Measurements from ENCODE around the gene ABCC11.
"Not testable (repeated sequence)": the region's sequence is repeated elsewhere in the genome, so short reads cannot be mapped to it uniquely, and the experiment has no call there.

ABCC11 gene

DNA sequence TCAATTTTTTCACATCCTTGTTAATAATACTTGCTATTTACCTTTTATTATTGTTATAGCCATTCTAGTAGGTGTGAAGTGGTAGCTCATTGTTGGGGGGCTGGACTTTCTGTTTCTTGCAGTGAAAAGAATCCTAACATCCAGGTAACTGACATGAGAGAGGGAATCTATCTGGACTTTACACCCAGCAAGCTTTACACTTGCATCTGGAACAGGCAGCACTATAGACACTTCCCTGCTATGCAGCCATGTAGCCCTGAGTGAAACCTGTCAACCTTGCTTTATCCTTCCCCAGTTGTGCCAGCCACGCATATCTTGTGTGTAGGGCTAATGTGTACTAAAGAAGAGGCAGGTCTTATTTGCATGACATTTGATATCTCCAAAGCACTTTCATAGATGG, 74.7 kb downstream of the ABCC11 start:
- no peaks in the 10 kb centered on the region for H3K36me3 ChIP-seq (ENCODE audit: insufficient read depth, insufficient read length, low read length)
- H3K27me3 ChIP-seq (ENCODE audit: insufficient read depth, insufficient read length) = no peaks in the 10 kb centered on the region
- no peak for DNase-seq (ENCODE audit: low read depth, low spot score)

DNA sequence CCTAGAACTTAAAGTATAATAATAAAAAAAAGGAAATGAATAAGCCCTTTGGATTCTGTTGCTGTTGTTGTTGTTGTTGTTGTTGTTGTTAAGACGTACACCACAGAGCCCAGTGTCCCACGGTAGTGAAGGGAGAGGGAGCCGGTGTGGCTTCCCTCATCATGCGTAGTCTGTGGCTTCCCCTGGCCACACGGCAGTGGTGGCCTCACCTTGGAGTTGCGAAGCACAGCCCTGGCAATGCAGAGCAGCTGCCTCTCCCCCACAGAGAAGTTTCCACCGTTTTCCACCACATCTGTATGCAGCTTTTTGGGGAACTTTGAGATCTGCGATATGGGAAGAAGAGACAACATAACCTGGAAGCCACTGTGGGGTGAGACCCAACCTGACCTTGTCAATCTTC, 77.4 kb downstream of the ABCC11 start:
- H3K27me3 ChIP-seq (ENCODE audit: insufficient read depth, insufficient read length) = no peaks in the 10 kb centered on the region
- peaks cover 6% of the 10 kb centered on the region for H3K4me1 ChIP-seq (ENCODE audit: insufficient read depth, insufficient read length)

More for the DNA sequence above, 74.7 kb downstream of the ABCC11 start:
- Histone ChIP-seq H3K4me1 (ENCODE audit: insufficient read depth, insufficient read length) (peaks cover 2% of the 10 kb centered on the region), H3K9me3 (ENCODE audit: insufficient read depth, low read length) (no peaks in the 10 kb centered on the region), H3K9ac (ENCODE audit: insufficient read length, low read depth) (no peak overlapping the region), H3K4me3 (ENCODE audit: insufficient read length, low read depth) (no peak overlapping the region)
- TF ChIP-seq YY1 (IDR thresholded peaks at IDR 0.05; ENCODE audit: insufficient read depth, insufficient read length) (no peak), SUZ12 (IDR thresholded peaks at IDR 0.05; ENCODE audit: extremely low read depth, insufficient read depth, insufficient read length) (no peak), ZNF274 (IDR thresholded peaks at IDR 0.05; ENCODE audit: low read depth, low read length) (no peak)

DNA sequence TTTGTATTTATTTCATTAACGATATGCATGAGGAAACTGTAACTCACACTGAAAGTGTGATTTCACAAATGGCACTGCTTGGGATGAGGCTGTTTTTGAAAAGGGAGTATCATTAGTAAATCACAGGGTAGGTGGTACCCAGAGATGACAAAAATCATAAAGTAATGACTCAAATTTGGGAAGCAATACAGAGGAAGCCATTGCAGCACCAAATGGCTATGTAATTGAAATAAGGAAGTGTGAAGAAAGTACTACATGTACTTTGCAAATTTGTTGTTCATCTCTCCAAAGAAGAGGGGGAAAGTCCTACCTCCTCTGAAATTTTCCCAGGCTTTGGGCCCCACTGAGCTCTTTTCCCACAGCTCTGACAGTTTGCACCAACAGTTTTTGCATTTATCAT, 79.3 kb downstream of the ABCC11 start:
- H3K9me3 ChIP-seq (ENCODE audit: insufficient read depth, low read length) = no peaks in the 10 kb centered on the region
- no peak for TF ChIP-seq SUZ12 (IDR thresholded peaks at IDR 0.05; ENCODE audit: extremely low read depth, insufficient read depth, insufficient read length)
- TF ChIP-seq ZNF274 (IDR thresholded peaks at IDR 0.05; ENCODE audit: low read depth, low read length) = no peak
- no peak for TF ChIP-seq YY1 (IDR thresholded peaks at IDR 0.05; ENCODE audit: insufficient read depth, insufficient read length)
- no peak for DNase-seq (ENCODE audit: low read depth, low spot score)
- no peaks in the 10 kb centered on the region for H3K27me3 ChIP-seq (ENCODE audit: insufficient read depth, insufficient read length)
- no peaks in the 10 kb centered on the region for H3K36me3 ChIP-seq (ENCODE audit: insufficient read depth, insufficient read length, low read length)
- no peak overlapping the region for H3K4me3 ChIP-seq (ENCODE audit: insufficient read length, low read depth)
- no peak overlapping the region for H3K9ac ChIP-seq (ENCODE audit: insufficient read length, low read depth)
- H3K4me1 ChIP-seq (ENCODE audit: insufficient read depth, insufficient read length) = peaks cover 6% of the 10 kb centered on the region

More for the DNA sequence above, 77.4 kb downstream of the ABCC11 start:
- H3K9me3 ChIP-seq (ENCODE audit: insufficient read depth, low read length) = no peaks in the 10 kb centered on the region
- no peaks in the 10 kb centered on the region for H3K36me3 ChIP-seq (ENCODE audit: insufficient read depth, insufficient read length, low read length)
- no peak for DNase-seq (ENCODE audit: low read depth, low spot score)
- H3K9ac ChIP-seq (ENCODE audit: insufficient read length, low read depth) = no peak overlapping the region
- no peak for TF ChIP-seq ZNF274 (IDR thresholded peaks at IDR 0.05; ENCODE audit: low read depth, low read length)
- TF ChIP-seq SUZ12 (IDR thresholded peaks at IDR 0.05; ENCODE audit: extremely low read depth, insufficient read depth, insufficient read length) = no peak
- TF ChIP-seq YY1 (IDR thresholded peaks at IDR 0.05; ENCODE audit: insufficient read depth, insufficient read length) = no peak
- H3K4me3 ChIP-seq (ENCODE audit: insufficient read length, low read depth) = no peak overlapping the region

GRCh38 chr16:48166617-48167016, 80.7 kb downstream of the ABCC11 start:
- not testable (repeated sequence) for H3K4me1 ChIP-seq (ENCODE audit: insufficient read depth, insufficient read length); H3K9me3 ChIP-seq (ENCODE audit: insufficient read depth, low read length); H3K4me3 ChIP-seq (ENCODE audit: insufficient read length, low read depth); H3K27me3 ChIP-seq (ENCODE audit: insufficient read depth, insufficient read length); H3K9ac ChIP-seq (ENCODE audit: insufficient read length, low read depth); DNase-seq (ENCODE audit: low read depth, low spot score); H3K36me3 ChIP-seq (ENCODE audit: insufficient read depth, insufficient read length, low read length)

DNA sequence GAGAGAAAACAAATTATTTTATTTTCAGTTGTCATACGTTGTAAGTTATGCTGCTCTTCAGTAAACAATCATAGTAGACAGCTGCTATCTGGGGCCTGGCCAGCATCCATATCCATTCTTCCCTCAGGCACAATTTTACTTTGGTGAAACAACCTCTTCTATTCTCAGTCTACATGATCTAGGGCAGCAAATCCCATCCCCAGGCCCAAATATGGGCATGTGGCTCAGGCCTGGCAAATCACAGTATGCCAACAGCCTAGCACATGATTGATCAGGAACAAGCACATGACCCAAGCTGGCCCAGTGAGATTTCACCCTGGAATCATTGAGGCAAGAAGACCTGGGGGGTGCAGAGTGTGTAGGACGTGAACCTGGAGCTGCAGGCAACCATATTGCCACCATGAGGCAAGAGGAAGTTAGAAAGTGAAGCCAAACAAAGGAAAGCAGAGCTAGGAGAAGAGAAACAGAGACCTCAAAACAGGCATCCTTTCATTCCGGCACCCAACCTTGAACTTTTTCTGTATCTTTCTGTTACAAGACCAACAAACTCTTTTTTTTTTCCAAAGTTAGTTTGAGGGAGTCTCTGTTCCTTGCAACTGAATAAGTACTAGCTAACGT, 81.3 kb downstream of the ABCC11 start:
- no peak for DNase-seq (ENCODE audit: low read depth, low spot score)
- H3K9me3 ChIP-seq (ENCODE audit: insufficient read depth, low read length) = no peaks in the 10 kb centered on the region
- H3K27me3 ChIP-seq (ENCODE audit: insufficient read depth, insufficient read length) = no peaks in the 10 kb centered on the region
- no peak overlapping the region for H3K9ac ChIP-seq (ENCODE audit: insufficient read length, low read depth)
- peaks cover 4% of the 10 kb centered on the region for H3K4me1 ChIP-seq (ENCODE audit: insufficient read depth, insufficient read length)
- H3K4me3 ChIP-seq (ENCODE audit: insufficient read length, low read depth) = no peak overlapping the region
- no peaks in the 10 kb centered on the region for H3K36me3 ChIP-seq (ENCODE audit: insufficient read depth, insufficient read length, low read length)
- no peak for TF ChIP-seq YY1 (IDR thresholded peaks at IDR 0.05; ENCODE audit: insufficient read depth, insufficient read length)
- no peak for TF ChIP-seq SUZ12 (IDR thresholded peaks at IDR 0.05; ENCODE audit: extremely low read depth, insufficient read depth, insufficient read length)
- TF ChIP-seq ZNF274 (IDR thresholded peaks at IDR 0.05; ENCODE audit: low read depth, low read length) = no peak

- H3K4me1 ChIP-seq (ENCODE audit: insufficient read depth, insufficient read length) = peaks cover 4% of the 10 kb centered on the region
- TF ChIP-seq ZNF274 (IDR thresholded peaks at IDR 0.05; ENCODE audit: low read depth, low read length) (no peak), SUZ12 (IDR thresholded peaks at IDR 0.05; ENCODE audit: extremely low read depth, insufficient read depth, insufficient read length) (no peak), YY1 (IDR thresholded peaks at IDR 0.05; ENCODE audit: insufficient read depth, insufficient read length) (no peak)
- no peaks in the 10 kb centered on the region for H3K9me3 ChIP-seq (ENCODE audit: insufficient read depth, low read length)
- H3K9ac ChIP-seq (ENCODE audit: insufficient read length, low read depth) = no peak overlapping the region
- no peak overlapping the region for H3K4me3 ChIP-seq (ENCODE audit: insufficient read length, low read depth)
- no peaks in the 10 kb centered on the region for H3K27me3 ChIP-seq (ENCODE audit: insufficient read depth, insufficient read length)
- peak; percentile 50 for DNase-seq (ENCODE audit: low read depth, low spot score)
- H3K36me3 ChIP-seq (ENCODE audit: insufficient read depth, insufficient read length, low read length) = no peaks in the 10 kb centered on the region
These were observed 82.2 kb downstream of the ABCC11 start for GRCh38 chr16:48164907-48165715.

DNA sequence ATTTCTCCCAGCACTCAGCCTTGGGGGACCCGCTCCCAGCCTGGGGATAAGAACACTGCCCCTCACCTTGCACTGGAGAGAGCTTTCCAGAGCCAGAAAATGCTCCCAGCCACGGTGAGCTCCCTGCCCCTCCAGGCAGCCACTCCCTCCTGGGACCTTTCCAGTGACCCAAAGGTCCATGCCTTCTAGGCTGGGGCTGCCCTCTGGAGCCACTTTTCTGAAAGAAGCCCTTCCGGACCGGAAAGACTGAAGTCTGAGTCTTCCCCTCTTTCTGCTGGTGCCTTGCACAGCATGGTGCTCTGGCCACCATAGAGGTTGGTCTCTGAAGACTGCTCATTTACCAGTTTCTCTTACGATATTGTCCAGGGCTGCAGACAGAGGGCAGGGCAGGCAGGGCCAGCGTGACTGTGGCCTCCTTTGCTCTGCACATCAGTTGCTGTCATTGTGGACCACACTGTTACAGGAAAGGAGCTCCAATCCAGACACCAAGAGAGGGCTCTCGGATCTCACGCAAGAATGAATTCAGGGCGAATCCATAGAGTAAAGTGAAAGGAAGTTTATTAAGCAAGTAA, 84.4 kb downstream of the ABCC11 start:
- no peaks in the 10 kb centered on the region for H3K9me3 ChIP-seq (ENCODE audit: insufficient read depth, low read length)
- no peak for TF ChIP-seq SUZ12 (IDR thresholded peaks at IDR 0.05; ENCODE audit: extremely low read depth, insufficient read depth, insufficient read length)
- TF ChIP-seq YY1 (IDR thresholded peaks at IDR 0.05; ENCODE audit: insufficient read depth, insufficient read length) = no peak
- TF ChIP-seq ZNF274 (IDR thresholded peaks at IDR 0.05; ENCODE audit: low read depth, low read length) = no peak

More for the DNA sequence above, 84.4 kb downstream of the ABCC11 start:
- no peaks in the 10 kb centered on the region for H3K27me3 ChIP-seq (ENCODE audit: insufficient read depth, insufficient read length)
- DNase-seq (ENCODE audit: low read depth, low spot score) = no peak
- no peaks in the 10 kb centered on the region for H3K36me3 ChIP-seq (ENCODE audit: insufficient read depth, insufficient read length, low read length)
- H3K4me3 ChIP-seq (ENCODE audit: insufficient read length, low read depth) = no peak overlapping the region
- peaks cover 4% of the 10 kb centered on the region for H3K4me1 ChIP-seq (ENCODE audit: insufficient read depth, insufficient read length)
- H3K9ac ChIP-seq (ENCODE audit: insufficient read length, low read depth) = no peak overlapping the region

Data from NT2/D1 (cell line).